PFSK-1 (cell line): ENCODE data around the gene GNB1.

Experiments used
- FOXP2 ChIP-seq: optimal IDR thresholded peaks from 2 replicates; pipeline ENCODE3; 2011; ENCODE audit warnings: borderline replicate concordance, control low read depth, inconsistent platforms; ENCODE audit not compliant: insufficient read depth; ENCODE audit errors: extremely low read length, extremely low read depth
- POLR2AphosphoS5 ChIP-seq: IDR thresholded peaks from 2 replicates; pipeline ENCODE4 v1.6.1; 2012; ENCODE audit warnings: low read depth, mild to moderate bottlenecking, control low read depth, low read length, moderate library complexity
- SIN3A ChIP-seq: IDR thresholded peaks from 2 replicates; pipeline ENCODE4 v1.6.1; 2012; ENCODE audit warnings: mild to moderate bottlenecking, low read length, moderate library complexity, borderline replicate concordance; ENCODE audit not compliant: insufficient read depth
- TAF1 ChIP-seq: IDR thresholded peaks from 2 replicates; pipeline ENCODE4 v1.6.1; 2012; ENCODE audit warnings: low read length, control low read depth, borderline replicate concordance; ENCODE audit not compliant: insufficient read depth
- TF ChIP-seq, protein P1 (sequence below), 2 experiments: IDR thresholded peaks; 2 replicates each; pipeline versions ENCODE4 v1.6.1 to v1.8.0; 2011 to 2012; ENCODE audit warnings: low read depth in 2 of 2, low read length in 2 of 2, control low read depth in 1 of 2, inconsistent platforms in 1 of 2, mild to moderate bottlenecking in 1 of 2, moderate library complexity in 1 of 2; ENCODE audit not compliant: insufficient read depth in 1 of 2

GNB1 gene

DNA sequence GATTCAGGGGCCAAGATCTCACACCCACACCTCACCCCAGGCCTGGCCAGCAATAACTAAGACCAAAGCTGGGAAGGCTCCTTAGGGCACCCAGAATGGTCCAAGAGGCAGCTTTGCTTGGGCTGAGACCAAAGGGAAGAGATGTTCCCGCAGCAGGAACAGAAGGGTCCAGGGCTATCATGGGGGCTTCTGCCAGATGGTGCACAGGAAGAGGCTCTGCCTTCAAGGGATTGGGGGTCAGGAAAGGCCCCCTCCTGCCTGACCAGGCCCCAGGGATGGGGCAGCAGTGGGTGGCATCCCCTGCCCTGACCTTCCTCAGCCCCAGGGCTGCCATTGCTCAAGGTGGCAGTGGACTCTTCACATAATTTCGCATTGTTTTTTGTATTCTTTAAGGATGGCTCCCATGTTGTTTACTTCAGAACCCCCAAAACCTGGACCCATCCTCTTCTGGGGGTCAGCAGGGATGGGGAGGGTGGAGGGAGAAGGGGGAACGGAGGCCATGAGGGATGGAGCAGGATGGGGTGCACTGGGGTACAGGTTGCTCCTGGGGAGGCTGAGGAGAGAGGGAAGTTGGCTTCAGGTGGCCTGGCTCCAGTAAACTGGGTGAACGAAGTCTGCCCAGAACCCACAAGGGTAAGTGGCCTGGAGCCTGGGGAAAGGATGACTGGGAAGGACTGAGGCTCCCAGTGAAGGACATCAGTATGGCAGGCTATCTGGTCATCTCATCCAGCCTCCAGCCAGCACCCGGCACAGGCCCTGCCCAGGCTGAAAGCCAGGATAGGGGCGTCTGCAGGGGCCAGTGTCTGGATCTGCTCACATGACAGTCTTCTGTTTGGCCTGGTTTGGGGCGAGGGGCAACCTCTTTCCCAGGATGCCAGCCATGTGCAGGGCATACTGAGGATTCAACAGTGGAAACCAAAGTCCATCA is 110.0 kb downstream of the GNB1 start:
- no peak for TF ChIP-seq TAF1
- no peak for TF ChIP-seq FOXP2
- no peak for TF ChIP-seq SIN3A
- TF ChIP-seq, protein P1, sequence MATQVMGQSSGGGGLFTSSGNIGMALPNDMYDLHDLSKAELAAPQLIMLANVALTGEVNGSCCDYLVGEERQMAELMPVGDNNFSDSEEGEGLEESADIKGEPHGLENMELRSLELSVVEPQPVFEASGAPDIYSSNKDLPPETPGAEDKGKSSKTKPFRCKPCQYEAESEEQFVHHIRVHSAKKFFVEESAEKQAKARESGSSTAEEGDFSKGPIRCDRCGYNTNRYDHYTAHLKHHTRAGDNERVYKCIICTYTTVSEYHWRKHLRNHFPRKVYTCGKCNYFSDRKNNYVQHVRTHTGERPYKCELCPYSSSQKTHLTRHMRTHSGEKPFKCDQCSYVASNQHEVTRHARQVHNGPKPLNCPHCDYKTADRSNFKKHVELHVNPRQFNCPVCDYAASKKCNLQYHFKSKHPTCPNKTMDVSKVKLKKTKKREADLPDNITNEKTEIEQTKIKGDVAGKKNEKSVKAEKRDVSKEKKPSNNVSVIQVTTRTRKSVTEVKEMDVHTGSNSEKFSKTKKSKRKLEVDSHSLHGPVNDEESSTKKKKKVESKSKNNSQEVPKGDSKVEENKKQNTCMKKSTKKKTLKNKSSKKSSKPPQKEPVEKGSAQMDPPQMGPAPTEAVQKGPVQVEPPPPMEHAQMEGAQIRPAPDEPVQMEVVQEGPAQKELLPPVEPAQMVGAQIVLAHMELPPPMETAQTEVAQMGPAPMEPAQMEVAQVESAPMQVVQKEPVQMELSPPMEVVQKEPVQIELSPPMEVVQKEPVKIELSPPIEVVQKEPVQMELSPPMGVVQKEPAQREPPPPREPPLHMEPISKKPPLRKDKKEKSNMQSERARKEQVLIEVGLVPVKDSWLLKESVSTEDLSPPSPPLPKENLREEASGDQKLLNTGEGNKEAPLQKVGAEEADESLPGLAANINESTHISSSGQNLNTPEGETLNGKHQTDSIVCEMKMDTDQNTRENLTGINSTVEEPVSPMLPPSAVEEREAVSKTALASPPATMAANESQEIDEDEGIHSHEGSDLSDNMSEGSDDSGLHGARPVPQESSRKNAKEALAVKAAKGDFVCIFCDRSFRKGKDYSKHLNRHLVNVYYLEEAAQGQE (IDR thresholded peaks at IDR 0.05; ENCODE audit: insufficient read depth in 1 of 2, low read depth in 2 of 2, low read length in 2 of 2), result no peak
- TF ChIP-seq POLR2AphosphoS5, result peak; percentile 27; the same call in 1 of the 2 replicates

DNA sequence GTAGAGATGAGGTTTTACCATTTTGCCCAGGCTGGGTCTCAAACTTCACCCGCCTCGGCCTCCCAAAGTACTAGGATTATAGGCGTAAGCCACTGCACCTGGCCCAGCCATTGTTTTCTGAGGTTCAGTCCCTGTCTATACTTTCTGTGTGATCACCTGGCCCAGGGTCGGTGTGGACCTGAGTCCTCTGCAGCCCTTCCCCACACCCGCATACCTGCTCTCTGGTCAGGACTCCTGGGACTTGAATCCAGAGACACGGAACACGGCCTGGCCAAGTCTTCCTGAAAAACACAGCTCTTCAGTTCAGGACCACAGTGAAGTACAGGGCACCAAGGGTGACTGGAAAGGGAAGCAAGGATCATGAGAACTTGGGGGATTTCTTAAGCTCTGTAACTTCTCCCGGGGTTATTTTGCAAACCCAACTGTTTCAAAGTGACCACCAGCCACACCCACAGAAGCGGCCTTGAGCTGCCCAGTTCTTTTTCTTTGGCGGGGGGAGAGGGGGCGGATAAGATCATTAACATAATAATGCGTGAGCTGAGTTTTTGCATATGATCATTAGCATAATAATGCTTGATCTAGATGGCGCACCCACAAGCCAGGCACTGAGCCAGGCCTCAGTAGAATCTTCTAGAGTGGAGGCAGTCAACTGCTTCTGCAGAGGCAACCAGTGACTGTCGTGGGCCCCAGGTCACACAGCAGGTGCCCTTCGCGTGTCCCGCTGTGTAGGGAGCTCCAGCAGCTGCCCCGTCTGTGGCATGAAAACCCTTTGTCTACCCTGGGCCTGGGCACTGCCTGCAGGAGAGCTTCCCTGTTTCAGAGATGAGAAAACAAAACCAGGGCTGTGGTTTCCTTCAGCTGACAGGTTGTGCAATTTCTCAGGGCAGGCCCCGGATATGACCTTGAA is 110.9 kb downstream of the GNB1 start:
- no peak for TF ChIP-seq TAF1
- TF ChIP-seq, protein P1 (IDR thresholded peaks at IDR 0.05; ENCODE audit: insufficient read depth in 1 of 2, low read depth in 2 of 2, low read length in 2 of 2), result no peak
- TF ChIP-seq FOXP2, result no peak
- no peak for TF ChIP-seq POLR2AphosphoS5
- TF ChIP-seq SIN3A, result no peak

DNA sequence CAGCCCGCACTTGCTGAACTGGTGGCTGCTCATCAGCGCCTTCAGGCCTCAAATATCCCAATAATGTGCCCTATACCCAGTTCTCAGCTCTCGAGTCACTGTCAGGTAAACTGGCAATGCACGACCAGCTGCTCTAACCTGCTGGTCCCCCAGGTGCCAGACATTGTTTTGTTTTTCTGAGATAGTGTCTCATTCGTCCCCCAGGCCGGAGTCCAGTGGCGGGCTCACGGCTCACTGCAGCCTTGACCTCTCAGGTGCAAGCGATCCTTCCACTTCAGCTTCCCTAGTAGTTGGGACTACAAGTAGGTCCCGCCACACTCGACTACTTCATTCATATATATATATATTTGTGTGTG is 111.6 kb downstream of the GNB1 start:
- TF ChIP-seq POLR2AphosphoS5 (no peak), SIN3A (no peak), TAF1 (no peak), FOXP2 (no peak)
- TF ChIP-seq, protein P1 (IDR thresholded peaks at IDR 0.05; ENCODE audit: insufficient read depth in 1 of 2, low read depth in 2 of 2, low read length in 2 of 2), result no peak

DNA sequence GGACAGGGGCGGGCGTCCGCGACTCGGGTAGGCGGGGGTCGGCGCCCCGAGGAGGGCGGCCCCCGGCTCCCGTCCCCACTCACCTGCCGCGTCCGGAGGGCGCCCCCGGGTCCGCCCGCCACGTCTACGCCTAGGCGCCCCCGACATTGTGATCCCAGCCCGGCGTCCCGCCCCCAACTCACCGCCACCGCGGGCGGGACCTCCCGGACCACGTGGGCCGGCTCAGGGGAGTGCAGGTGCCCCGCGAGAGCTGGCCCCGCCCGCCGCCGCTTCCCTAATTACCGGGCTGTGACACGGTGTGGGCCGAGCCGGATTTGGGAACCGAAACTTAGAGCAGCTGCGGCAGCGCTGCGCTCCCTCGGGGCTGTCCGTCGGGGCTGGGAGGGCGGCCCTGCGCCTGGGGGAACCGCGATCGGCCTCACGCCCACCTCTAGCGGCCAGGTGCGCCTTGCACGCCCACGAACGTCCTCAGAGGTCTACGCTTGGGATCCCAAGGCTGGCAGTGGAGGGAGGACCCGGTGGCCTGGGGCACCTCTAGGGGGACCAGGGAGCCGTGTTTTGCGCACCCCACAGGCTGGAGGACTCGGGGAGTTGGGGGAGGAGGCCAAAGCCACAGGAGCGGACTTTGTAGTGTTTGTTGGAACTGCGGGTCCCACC is 112.1 kb downstream of the GNB1 start:
- peak; percentile 27; the same call in 1 of the 2 replicates for TF ChIP-seq SIN3A
- no peak for TF ChIP-seq FOXP2

DNA sequence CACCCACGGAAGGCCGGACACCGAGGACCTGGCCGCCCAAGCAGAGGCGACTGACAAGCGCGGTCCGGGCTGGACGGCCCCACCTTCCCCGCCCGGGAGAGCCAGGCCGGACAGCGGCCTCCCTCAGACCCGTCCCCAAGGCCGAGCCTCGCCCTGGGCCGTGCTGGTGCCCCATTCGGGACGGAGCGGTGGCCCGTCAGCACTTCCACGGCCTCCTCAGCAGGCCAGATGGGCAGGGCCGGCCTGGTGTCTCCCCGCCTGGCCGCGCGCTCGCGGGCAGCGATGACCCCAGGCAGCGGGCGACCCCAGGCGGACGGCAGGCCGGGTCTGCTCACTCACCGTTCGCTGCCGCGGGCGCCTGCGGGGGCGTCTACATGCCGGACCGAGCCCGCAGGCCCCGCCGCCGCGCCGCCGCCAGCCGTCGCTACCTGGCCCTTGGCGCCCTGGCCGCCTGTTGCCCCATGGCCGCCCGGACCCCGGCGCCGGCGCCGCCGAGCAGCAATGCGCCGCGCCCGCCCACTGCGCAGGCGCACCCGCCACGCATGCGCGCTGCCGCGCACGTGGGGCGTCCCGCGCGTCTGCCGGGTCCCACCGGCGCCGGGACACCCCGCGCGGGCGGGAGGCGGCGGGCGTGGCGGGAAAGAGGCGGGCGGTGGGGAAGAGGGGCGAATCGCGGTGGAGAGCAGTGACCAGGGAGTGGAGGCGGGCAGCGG is 112.8 kb downstream of the GNB1 start, which contains the start of gene NADK:
NADK (minus strand) TSS at position 521 of the 713 bp plus-strand sequence. CDS start 13,064 bp downstream, outside the sequence.
- TF ChIP-seq, protein P1 (IDR thresholded peaks at IDR 0.05; ENCODE audit: insufficient read depth in 1 of 2, low read depth in 2 of 2, low read length in 2 of 2), result no peak
- TF ChIP-seq SIN3A, result 0 out of 2 replicates have a peak, but pooled peaks have one; percentile 4
- TF ChIP-seq TAF1, result no peak
- TF ChIP-seq POLR2AphosphoS5, result no peak
